MCF 10A (cell line): Measurements from ENCODE around the gene TRIM39. TPM values are rescaled to one million over a fixed set of nuclear protein-coding genes. Genes with fewer than 3 reads are reported as not detected.

Experiments used
- BruUV-seq: library from RNA; stranded (reverse); fragments of 400-500 nt; replicated peaks from 2 replicates; lab custom pipeline; 2021; lab: Mats Ljungman, UMichigan
- CTCF ChIA-PET: fragments of 300-600 bp; sonication (Branson Sonifier 250); formaldehyde crosslinking; extraction: SDS; loops from one replicate; lab custom pipeline; 2021; ENCODE audit warnings: antibody characterized with exemption, inconsistent platforms; lab: Yijun Ruan, JAX
- POLR2A ChIA-PET: fragments of 300-600, 350-650 bp; sonication (Branson Sonifier 250); formaldehyde crosslinking; extraction: SDS; loops from one replicate; lab custom pipeline; 2020; ENCODE audit warnings: antibody characterized with exemption, inconsistent platforms; lab: Yijun Ruan, JAX
- DNase-seq: peaks from one replicate; pipeline ENCODE4 v3.0.0-alpha.2; 2018; ENCODE audit not compliant: unreplicated experiment
- H3K27ac Mint-ChIP-seq: one replicate; pipeline ENCODE4 v1.8.0; 2022; ENCODE audit warnings: mild to moderate bottlenecking, low read depth, mixed read lengths; ENCODE audit not compliant: unreplicated experiment
- H3K27me3 Mint-ChIP-seq: one replicate; pipeline ENCODE4 v1.8.0; 2022; ENCODE audit warnings: mixed read lengths; ENCODE audit not compliant: insufficient read depth, unreplicated experiment
- H3K36me3 Mint-ChIP-seq: one replicate; pipeline ENCODE4 v1.8.0; 2022; ENCODE audit warnings: mild to moderate bottlenecking, moderate library complexity, mixed read lengths; ENCODE audit not compliant: insufficient read depth, unreplicated experiment
- H3K4me1 Mint-ChIP-seq: one replicate; pipeline ENCODE4 v1.8.0; 2022; ENCODE audit warnings: mixed read lengths; ENCODE audit not compliant: insufficient read depth, unreplicated experiment
- H3K4me3 Mint-ChIP-seq: one replicate; pipeline ENCODE4 v1.8.0; 2022; ENCODE audit warnings: mild to moderate bottlenecking, moderate library complexity, mixed read lengths; ENCODE audit not compliant: unreplicated experiment
- H3K9me3 Mint-ChIP-seq: one replicate; pipeline ENCODE4 v1.8.0; 2022; ENCODE audit warnings: mixed read lengths; ENCODE audit not compliant: unreplicated experiment
- intact Hi-C: fragments of 100-400 bp; cut with micrococcal nuclease; formaldehyde crosslinking; loops from 2 replicates; pipeline ENCODE4 v1.14.1; 2022
- total RNA-seq: library from RNA; stranded (reverse); gene quantifications from 2 replicates; pipeline ENCODE4 v1.2.3, GENCODE V29; 2022
- TF ChIP-seq, protein P1 (sequence below): fragments of 200-600 bp; IDR thresholded peaks from one replicate; pipeline ENCODE4 v1.8.0; 2022; ENCODE audit warnings: antibody characterized with exemption, mild to moderate bottlenecking; ENCODE audit not compliant: unreplicated experiment

TRIM39 gene
- total RNA-seq, 1 experiment from 2014 or later = 18.6 TPM

GRCh38 chr6:30386166-30386565 lies 59.4 kb downstream of the TRIM39 start:
- no peaks in the 10 kb centered on the region for H3K36me3 Mint-ChIP-seq
- H3K4me3 Mint-ChIP-seq = no peak overlapping the region
- DNase-seq = no peak
- H3K9me3 Mint-ChIP-seq = no peaks in the 10 kb centered on the region
- H3K4me1 Mint-ChIP-seq = no peaks in the 10 kb centered on the region
- H3K27ac Mint-ChIP-seq = no peak overlapping the region
- H3K27me3 Mint-ChIP-seq = peaks cover 100% of the 10 kb centered on the region
- CTCF ChIA-PET = interaction anchor here (1.1 kb wide), 1 partner anchor 19 kb away, joined by 3 read pairs; no protein-coding TSS in a partner anchor
- no TSS peak for BruUV-seq
- TF ChIP-seq, protein P1, sequence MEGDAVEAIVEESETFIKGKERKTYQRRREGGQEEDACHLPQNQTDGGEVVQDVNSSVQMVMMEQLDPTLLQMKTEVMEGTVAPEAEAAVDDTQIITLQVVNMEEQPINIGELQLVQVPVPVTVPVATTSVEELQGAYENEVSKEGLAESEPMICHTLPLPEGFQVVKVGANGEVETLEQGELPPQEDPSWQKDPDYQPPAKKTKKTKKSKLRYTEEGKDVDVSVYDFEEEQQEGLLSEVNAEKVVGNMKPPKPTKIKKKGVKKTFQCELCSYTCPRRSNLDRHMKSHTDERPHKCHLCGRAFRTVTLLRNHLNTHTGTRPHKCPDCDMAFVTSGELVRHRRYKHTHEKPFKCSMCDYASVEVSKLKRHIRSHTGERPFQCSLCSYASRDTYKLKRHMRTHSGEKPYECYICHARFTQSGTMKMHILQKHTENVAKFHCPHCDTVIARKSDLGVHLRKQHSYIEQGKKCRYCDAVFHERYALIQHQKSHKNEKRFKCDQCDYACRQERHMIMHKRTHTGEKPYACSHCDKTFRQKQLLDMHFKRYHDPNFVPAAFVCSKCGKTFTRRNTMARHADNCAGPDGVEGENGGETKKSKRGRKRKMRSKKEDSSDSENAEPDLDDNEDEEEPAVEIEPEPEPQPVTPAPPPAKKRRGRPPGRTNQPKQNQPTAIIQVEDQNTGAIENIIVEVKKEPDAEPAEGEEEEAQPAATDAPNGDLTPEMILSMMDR = no peak
- POLR2A ChIA-PET = interaction anchor here (1.3 kb wide), 1 partner anchor 55 kb away, joined by 5 read pairs; no protein-coding TSS in a partner anchor
- intact Hi-C loops = no loop called here

GRCh38 chr6:30391240-30391639 lies 64.5 kb downstream of the TRIM39 start:
- no TSS peak for BruUV-seq
- TF ChIP-seq, protein P1 = no peak
- no peaks in the 10 kb centered on the region for H3K36me3 Mint-ChIP-seq
- no peaks in the 10 kb centered on the region for H3K4me1 Mint-ChIP-seq
- POLR2A ChIA-PET = no interaction called here
- DNase-seq = no peak
- no peak overlapping the region for H3K27ac Mint-ChIP-seq
- H3K27me3 Mint-ChIP-seq = peaks cover 88% of the 10 kb centered on the region
- CTCF ChIA-PET = no interaction called here
- intact Hi-C loops = no loop called here
- no peak overlapping the region for H3K4me3 Mint-ChIP-seq
- H3K9me3 Mint-ChIP-seq = no peaks in the 10 kb centered on the region

Other genes with a start within 250 kb of the TRIM39 start
- not detected in 2 replicates for gene TRIM31, start 213.8 kb upstream of the TRIM39 start, total RNA-seq
- not detected in 2 replicates for gene TRIM40, start 190.8 kb upstream of the TRIM39 start, total RNA-seq
- not detected in 2 replicates for gene TRIM10, start 165.7 kb upstream of the TRIM39 start, total RNA-seq
- gene TRIM15, start 163.4 kb upstream of the TRIM39 start, total RNA-seq = 0.79 TPM in 1 of 2 replicates, not detected in the other
- gene TRIM26, start 113.5 kb upstream of the TRIM39 start, total RNA-seq = 48.6 and 60.6 TPM in 2 replicates
- gene RPP21, start 18.2 kb downstream of the TRIM39 start, total RNA-seq = 63.0 and 74.1 TPM in 2 replicates
- gene HLA-E, start 162.6 kb downstream of the TRIM39 start, total RNA-seq = 83.6 and 103 TPM in 2 replicates
- gene GNL1, start 229.6 kb downstream of the TRIM39 start, total RNA-seq = 69.1 and 76.8 TPM in 2 replicates
- gene PRR3, start 230.4 kb downstream of the TRIM39 start, total RNA-seq = 20.0 and 26.2 TPM in 2 replicates
- 58.0 and 63.9 TPM in 2 replicates for gene ABCF1, start 244.5 kb downstream of the TRIM39 start, total RNA-seq